Measurements from ENCODE around the gene UBASH3B.
A peak's percentile ranks its signal among the peaks of the same experiment; 100 is the strongest.

UBASH3B gene

GRCh38 chr11:122647736-122648275 is 7.7 kb upstream of the UBASH3B start:
- DNase-seq (ENCODE audit: low spot score) = no peak

- no peak for DNase-seq (ENCODE audit: low spot score)
Measured at GRCh38 chr11:122649116-122649515, 6.4 kb upstream of the UBASH3B start.

DNA sequence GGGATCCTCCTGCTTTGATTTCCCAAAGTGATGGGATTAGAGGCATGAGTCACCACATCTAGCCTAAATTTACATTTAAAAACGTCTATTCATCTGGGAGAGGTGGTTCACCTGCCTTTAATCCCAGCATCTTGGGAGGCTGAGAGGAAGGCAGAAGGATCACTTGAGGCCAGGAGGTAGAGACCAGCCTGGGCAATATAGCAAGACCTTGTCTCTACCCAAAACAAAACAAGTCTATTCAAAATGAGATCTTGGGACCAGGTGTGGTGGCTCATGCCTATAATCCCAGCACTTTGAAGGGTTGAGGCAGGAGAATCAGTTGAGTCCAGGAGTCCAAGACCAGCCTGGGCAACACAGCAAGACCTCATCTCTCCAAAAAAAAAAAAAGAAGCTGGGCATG is 4.9 kb upstream of the UBASH3B start:
- DNase-seq (ENCODE audit: low spot score) = no peak

DNA sequence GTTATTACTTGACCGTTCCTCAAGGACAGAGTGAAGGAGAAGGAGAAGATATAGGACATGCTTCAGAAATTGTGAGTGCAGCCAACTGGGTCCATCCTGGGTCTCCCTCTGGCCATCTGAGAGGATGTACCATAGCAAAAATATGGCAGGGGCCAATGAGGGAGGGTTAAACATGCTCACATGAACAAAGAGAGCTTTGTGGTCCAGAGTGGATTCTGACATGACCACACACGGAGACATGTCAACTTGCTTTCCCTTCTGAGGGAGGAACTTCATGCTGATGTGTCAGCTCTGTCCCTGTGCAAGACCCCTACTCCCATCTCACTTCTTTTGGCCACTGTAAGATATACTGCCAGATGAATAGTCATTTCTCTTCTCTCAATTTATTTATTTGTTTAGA is 3.0 kb upstream of the UBASH3B start:
- no peak for DNase-seq (ENCODE audit: low spot score)

GRCh38 chr11:122653916-122654585 is 1.5 kb upstream of the UBASH3B start:
- DNase-seq (ENCODE audit: low spot score) = no peak

- DNase-seq (ENCODE audit: low spot score) = peak; percentile 75
Measured at GRCh38 chr11:122656073-122656630, 630 bp downstream of the UBASH3B start.

GRCh38 chr11:122656631-122657101 is 1.1 kb downstream of the UBASH3B start:
- DNase-seq (ENCODE audit: low spot score) = peak; percentile 37

DNA sequence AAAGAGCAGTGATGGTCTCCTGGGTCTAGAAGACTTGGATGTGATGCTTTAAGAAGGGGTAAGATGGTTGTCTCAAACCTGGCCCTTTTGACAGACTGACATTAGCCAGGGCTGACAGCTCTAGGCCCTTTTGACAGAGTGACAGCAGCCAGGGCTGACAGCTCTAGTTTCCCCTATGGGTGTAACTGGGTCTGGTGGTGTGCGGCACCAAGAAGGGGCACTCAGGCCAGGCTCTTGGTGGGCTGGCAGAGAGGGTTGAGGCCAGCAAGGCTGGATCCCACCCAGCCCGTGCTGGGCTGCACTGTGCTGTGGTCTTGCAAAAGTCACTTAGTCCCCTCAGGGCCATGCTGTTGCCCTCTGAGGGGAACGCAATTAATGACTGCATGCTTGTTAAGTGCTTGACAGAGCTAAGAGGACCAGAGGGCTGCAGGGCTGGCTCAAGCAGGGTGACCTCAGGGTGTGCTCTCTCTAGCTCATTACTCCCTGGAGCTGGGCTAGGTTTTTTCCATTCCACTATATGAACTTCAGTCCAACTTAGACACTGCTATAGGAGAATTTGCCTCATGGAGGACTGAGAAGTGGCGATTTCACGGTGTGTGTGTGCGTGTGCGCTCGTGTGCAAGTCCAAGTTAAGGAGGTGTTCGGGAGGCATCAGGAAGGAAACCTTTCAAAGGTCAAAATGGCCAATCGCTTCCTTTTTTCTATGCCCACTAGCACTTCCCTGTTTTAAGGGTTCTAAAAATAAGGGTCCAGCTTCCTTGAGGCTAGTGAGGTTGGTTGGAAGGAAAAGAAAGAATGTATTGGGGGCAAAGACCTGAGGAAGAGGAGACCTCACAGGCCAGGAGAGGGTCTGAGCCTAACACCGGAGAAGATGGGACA is 4.4 kb downstream of the UBASH3B start:
- no peak for DNase-seq (ENCODE audit: low spot score)

GRCh38 chr11:122661182-122661945 is 5.8 kb downstream of the UBASH3B start:
- peak; percentile 42 for DNase-seq (ENCODE audit: low spot score)

DNA sequence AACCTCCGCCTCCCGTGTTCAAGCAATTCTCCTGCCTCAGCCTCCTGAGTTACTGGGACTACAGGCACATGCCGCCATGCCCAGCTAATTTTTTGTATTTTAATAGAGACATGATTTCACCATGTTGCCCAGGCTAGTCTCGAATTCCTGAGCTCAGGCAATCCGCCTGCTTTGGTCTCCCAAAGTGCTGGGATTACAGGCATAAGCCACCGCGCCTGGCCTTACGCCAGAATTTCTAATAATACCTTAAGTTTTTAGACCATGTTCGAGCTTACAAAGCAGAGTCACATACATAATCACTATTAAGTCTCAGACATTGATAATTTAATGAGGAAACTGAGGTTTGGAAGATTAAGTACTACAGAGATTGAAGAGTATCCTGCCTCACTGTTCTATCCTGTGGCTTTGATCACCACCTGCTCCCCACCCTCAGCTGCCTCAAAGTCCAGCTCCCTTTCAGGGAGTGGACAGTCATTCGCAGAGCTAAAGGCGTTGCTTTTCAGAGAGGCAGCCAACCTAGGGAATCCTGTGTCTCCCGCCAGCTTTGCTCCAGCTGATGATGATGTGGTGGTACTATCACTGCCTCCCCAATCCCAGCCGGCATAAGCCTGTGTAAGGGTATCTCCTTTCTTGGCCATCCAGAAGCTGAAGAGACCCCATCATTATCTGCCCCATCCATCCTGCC is 7.7 kb downstream of the UBASH3B start:
- DNase-seq (ENCODE audit: low spot score) = no peak

DNA sequence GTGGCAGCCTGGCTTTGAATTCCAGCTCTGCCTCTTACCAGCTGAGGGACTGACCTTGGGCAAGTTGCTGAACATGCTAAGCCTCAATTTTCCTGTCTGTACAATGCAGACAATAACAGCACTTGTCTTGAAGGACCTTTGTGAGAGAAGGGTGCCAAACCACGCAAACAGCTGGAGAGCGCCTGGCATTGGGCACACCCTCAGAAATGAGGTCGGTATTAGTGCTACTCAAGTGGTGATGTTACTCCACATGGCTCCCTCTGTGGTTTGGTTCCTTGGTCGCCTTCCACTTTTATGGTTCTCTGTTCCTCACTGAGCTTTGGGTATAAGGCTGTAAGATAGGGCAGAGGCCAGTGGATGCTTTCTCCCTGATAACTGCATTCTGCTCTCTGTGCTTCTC is 8.2 kb downstream of the UBASH3B start:
- no peak for DNase-seq (ENCODE audit: low spot score)

DNA sequence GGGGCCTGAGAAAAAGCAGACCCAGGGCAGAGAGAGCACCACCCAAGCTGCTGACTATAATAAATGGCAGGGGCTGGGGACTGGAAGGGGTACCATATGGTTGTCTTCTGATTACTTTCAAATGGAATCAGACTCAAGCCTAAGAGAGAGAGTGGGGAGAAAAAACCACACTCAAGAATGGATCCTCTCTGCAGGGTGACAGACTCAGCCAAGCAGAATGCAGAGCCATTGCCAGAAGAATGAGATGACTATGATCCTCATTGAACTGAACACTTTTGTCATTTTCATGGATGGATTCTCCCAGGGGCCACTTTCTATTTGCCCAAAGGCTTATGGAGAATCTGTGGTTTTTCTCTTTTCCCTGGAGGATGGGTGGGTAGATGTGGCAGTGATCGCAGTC is 8.7 kb downstream of the UBASH3B start:
- no peak for DNase-seq (ENCODE audit: low spot score)

DNA sequence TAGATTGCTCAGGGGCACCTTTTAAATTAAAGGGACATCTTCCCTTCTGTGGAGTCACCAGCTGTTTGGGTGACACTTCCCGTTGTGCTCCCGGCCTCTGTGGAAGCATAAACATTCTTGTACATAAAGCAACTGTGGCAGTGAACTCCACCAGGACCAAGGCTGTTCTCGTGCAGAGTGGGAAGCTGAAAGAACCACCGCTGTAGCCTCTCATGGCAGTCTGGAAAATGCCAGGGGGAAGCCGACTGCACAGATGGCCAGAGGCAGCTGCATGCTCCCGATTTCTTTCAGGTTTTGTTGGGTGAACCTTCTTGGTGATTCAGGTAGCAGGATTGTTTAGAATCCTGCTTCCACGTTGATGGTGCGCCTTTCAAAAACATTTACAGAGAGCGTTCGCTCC is 10.3 kb downstream of the UBASH3B start:
- DNase-seq (ENCODE audit: low spot score) = no peak

DNA sequence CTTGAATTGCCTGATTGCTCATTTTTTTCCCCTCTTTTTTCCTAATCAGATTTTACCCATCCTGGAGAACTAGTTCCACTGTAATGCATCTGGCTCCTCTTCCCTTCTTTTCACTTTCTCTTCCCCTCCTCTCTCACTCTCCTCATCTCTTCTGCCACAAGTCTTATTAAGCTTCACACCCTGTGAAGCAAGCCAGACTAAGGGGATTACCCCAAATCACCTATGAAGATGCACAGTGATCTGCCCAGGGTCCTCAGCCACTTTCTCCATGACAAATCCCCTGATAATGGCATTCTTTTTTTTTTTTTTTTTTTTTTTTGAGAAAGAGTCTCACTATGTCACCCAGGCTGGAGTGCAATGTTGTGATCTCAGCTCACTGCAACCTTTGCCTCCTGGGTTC is 11.2 kb downstream of the UBASH3B start:
- no peak for DNase-seq (ENCODE audit: low spot score)

DNA sequence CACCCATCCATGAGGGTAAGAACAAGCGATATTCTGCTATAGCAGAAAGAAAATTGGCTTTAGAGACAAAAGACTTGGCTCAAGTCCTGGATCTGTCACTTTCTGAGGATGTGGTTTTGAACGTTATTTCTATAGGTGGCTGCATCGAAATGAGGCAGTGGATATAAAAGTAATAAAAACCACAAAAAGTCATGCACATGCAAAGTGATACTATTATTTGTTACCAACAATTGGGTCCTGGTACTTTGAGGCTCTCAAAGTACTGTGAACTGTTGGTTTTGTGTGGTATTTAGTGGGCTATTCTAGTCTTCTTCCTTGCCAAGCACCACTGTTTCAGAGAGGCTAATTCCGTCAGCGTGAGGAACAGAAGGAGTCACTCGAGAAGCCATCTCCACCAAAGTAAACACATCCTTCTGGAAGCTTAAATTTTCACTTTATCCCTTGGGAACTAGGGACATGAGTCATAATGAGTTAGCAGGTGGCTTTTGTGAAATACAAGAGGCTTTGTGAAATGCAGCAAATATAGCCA is 13.1 kb downstream of the UBASH3B start:
- peak; percentile 56 for DNase-seq (ENCODE audit: low spot score)

GRCh38 chr11:122670131-122670530 is 14.6 kb downstream of the UBASH3B start:
- DNase-seq (ENCODE audit: low spot score) = no peak

DNA sequence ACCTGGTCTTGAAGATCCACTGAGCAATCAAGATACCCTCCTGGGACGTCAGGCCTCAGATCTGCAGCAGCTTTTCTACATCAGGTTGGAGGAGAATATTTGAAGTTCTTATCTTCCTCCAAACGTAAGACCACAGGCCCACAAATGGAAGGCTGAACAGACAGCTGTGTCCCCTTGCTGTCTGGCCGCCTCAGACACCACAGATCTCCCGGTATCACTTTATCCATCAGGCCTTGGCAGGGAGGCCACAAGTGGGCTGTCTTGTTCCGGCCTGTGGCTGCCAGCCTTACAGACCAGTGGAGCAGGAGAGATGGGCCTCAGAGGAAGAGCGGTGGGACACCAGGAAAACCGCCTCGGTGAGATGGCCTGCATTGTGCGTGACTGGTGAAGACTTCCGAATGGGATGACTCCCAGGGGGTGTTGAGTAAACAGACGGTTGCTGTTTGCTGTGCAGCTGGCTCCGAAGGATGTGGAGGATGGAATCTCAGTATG is 15.9 kb downstream of the UBASH3B start:
- DNase-seq (ENCODE audit: low spot score) = peak; percentile 86

DNA sequence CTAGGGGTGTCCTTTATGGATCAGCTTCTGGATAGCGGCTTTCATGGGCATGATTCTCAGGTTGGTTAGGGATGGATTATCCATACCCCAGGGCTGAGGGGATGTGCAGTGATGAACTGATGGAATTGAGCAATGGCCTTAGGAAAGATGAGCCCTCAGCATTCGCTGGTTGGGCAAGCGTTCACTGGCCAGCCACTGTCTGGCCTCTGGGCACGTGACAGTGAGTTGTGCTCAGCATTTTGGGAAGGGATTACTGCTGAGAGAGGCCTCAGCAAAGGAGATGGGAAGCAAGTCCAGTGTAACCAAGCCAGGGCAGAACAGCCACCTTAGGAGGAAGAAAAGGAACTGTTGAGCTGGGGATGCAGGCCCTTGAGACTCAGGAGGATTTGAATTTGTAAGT is 17.4 kb downstream of the UBASH3B start:
- DNase-seq (ENCODE audit: low spot score) = no peak

GRCh38 chr11:122673701-122674100 is 18.2 kb downstream of the UBASH3B start:
- no peak for DNase-seq (ENCODE audit: low spot score)

DNA sequence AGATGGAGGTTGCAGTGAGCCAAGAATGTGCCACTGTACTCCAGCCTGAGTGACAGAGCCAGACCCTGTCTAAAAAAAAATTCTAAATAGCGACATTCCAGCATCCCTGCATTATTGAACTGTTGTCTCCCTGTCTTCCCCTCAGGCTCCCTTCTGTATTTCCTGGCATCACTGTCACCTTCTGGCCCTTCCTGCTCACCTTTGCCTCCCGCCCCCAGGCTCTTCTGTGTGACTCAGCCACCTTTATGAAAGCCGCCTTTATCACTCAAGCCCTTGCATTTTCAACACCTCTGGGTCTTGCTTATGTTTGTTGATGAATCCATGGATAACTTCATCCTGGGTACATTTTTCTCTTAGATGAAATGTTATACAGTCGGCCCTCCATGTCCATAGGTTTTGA is 21.1 kb downstream of the UBASH3B start:
- no peak for DNase-seq (ENCODE audit: low spot score)

GRCh38 chr11:122677256-122677655 is 21.7 kb downstream of the UBASH3B start:
- no peak for DNase-seq (ENCODE audit: low spot score)
